GM21367 (cell line): Measurements from ENCODE around the gene CCDC88C.

Experiments
- ATAC-seq: cut with Tn5 transposase; IDR thresholded peaks from one replicate; pipeline ENCODE4 v1.9.1; 2021; ENCODE audit not compliant: unreplicated experiment

The CCDC88C gene

DNA sequence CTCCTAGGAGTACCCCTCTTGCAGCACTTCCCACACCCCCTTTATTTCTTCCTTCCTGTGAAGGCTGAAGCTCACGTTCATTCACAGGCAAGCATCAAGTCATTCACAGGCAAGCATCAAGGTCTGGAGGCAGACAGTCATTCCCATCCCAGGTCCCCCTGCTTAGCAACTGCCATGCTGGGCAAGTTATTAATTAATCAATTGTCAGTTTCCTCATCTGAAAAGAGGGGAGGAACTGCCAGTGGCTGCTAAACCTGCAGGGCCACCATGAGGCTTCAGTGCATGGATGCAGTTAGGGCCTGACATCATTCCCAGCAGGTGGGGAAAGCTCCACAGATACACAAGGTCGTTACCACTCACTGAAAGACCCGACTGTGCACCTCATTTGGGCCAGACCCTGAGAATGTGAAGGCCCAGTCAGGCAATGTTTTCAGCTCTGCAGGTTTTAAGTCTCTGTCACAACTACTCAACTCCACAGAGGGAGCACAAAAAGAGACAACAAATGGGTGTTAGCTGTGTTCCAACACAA lies 88.1 kb downstream of the CCDC88C start:
- ATAC-seq = no peak

DNA sequence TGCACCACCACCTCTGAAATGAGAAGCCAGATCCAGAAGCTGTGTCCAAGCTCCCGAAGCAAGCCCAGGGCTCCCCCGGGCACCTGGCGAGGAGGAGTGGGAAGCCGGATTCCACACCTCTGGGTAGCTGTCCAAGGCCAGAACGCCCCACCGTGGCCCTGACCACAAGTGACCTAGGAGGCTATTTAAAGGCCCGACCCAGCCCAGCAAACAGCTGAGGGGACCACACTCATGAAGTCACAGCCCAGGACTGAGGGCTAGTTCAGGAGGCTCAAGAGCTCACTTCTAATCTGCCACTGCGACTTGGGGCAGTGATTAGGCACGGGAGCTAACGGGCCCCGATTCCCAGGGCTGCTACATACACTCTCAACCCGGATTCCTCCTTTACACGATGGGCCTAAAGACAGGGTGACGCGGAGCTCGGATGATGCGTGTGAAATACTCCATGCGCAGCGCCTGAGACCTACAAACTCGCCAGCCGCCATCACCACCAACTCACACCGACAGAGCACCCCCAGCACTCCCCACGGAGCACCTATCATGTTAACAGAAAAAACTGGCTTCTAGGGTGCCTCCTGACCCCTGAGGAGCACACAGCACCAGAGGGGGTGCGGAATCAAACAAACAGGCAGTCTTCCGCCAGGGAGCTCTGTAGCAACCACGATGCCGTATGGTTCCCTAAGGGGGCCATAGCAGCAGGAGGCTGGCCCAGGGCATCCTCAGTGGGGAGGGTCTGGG lies 89.1 kb downstream of the CCDC88C start:
- no peak for ATAC-seq

DNA sequence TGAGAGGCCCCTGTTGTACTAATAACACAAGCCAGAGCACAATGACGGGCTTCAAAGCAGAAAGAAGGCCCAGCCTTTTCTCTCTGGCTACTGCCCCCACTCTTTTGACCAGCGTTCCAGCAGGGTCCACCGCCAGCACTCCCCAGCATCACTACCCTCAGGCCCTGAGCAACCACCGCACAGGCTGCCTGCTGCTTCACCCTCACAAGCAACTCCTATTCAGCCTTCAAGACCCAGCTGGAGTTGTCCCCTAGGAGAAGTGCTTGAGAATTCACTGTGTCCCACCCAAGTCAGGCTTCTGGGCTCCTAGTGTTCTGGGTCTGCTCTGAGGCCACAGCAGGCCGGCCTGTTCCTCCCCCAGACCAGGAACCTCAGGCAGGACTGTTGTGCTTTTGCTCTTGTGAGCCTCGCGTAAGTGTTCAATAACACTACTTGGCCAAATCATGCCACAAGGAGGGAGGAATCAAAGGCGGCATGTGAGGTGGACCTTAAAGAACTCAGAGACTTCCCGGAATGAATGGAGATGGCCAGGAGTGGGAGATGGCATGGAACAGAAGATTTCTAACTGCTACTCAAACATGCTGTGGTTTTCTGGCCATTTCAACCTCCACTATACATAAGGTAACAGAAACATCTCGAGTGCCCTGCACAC lies 89.8 kb downstream of the CCDC88C start:
- ATAC-seq = no peak

DNA sequence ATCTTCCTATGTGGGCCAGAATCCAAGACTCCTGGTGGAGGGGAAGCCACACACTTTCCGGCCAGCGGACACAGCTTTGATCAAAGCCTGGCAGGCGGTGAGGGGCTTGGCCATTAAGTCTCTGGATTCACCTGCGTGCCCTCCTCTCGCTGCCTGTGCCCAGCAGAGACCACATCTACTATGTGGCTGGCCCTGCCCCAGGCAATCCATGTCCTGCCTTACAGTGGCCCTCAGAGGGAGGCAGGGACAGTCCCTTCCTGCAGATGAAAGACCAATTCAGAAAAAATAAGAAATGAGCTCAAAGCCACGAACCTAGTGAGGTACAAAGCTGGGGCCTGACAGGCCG lies 90.4 kb downstream of the CCDC88C start:
- no peak for ATAC-seq

DNA sequence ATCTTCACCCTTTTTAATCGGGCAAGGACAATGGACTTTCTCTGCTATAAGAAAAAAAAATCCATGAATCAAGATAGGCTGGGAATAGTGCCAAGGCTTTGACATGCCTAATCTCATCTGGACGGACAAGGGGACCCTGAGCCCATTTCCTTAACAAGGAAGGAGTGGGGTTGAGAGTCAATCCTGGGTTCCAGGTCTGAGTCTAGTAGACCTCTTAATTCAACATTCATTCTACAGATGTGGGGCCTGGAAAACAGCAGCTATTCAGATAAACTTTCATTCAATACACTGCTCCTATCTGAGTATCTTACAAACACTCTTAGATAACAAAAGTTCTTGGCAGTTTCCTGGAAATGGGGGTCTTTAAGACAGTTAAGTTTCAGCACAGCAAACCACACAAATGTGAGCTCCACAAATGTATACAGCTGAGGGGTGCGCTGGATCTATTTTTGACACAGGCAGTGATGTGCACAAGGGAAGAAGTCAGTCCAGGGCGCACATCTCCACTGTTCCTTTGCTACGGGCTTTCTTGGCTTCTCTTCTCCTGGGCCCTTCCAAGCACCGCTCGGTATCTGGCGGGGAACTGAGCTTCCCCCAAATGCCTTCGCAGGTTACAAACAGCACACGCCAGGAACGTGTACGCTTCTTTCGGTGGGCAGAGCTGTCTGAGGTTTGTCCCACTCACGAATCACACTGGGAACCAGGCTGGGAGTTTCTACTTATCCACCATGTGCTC lies 90.9 kb downstream of the CCDC88C start:
- ATAC-seq = no peak

DNA sequence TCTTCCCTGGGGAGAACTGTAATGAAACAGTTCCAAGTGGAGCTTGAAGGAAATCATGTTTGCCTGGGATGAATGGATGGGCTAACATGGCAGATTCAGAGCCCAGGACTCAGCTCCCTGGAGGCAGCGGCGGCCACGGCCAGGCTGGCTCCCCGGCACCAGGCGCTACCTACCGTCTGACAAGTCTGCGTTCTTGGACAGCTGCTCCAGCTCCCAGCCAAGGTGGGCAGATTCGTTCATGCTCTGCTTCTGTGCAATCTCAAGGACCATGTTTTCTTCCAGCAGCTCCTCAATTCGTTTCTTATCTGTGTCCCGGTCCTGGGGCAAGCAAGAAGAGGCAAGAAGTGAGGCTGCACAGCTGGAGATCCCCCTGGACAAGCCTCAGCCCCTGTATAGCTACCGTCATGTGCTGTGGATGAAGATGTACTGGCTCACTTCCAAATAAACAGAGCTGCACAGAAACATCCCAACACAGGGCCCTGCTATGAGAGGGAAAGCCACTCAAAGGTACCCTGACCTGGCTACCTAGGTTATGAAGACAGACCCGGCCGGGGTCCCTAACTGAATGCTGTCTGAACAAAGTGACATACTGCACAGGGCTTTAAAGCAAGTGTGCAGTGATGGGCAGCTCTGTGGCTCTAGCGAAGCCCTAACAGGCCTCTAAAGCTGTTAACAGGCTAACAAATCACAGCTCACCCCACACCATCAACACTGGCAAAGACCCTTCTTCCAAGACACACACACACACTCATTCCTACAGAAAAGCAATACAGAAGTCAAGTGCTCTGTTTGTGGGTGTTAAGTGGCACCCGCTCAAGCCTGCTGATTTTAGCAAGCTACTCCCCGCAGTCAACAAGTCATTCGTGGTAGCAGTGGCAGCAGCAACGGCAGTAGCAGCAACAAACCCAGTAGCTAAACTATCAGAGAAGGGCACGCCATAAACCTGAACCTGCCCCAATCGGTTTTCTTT lies 92.7 kb downstream of the CCDC88C start:
- no peak for ATAC-seq

DNA sequence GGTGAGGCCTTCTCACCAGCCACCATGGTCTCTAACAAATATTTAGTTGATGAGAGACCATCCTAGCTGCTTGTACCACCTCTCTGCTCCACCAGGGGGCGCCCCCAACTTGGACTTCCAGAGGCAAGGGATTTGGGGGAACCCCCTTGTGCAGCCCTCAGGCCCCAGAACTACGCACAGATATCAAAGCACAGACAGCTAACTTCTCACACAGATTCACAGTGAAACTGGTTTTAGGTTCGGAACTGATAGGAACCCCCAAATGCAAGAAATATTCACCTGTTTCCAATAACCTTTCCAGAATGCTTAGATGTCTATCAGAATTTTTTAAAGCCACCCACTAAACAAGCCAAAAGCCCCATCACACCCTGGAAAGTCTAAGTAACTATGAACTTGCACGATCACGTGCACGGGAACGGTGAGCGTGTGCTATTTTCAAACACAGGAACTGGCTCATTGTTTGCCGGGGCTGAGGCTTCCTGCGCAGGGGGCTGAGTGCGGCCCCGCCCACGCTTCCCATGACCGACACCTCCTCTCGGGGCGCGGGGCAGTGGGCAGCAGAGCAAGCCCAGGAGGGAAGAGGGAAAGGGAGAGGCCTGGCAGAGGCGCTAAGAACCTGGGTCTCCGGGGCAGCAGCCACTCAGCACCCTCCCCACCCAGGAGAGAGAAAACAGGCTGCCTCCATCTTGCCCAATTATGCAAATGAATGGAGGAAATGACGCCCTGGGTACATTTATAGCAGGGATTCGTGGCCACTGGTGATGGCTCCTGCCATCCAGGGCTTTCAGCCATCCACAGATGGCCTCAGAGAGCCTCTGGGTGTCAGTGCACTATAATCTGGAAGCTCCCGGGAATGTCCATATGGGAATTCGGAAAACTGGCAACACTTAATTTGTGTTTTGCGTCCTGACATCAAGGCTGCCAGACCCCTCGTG lies 93.7 kb downstream of the CCDC88C start:
- peak; percentile 58 for ATAC-seq

DNA sequence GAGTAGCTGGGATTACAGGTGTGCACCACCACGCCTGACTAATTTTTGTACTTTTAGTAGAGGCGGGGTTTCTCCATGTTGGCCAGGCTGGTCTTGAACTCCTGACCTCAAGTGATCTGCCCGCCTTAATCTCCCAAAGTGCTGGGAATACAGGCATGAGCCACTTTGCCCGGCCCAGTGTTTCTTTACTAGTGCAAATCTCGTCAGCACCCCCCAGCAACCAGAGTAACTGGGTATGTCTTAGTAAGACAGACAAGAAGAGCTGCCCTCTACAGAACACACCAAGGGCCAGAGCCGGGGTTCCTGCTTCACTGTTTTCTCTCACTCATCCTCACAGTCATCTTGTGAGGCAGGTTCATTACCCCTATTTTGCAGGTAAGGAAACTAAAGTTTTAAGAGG lies 94.6 kb downstream of the CCDC88C start:
- no peak for ATAC-seq

DNA sequence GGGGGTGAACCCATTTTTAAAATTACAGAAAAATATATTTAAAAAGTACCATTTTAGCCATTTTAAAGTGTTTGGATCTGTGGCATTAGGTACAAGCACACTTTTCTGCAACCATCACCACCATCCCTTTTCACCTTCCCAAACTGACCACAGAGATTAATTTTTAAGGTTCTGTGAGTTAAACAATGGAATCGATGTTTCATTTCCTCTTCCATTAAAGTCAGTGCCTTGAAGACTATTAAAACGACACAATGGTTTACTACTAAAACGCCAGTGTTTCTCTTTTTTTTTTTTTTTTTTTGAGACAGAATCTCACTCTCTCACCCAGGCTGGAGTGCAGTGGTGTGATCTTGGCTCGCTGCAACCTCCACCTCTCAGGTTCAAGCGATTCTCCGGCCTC lies 95.0 kb downstream of the CCDC88C start:
- no peak for ATAC-seq

DNA sequence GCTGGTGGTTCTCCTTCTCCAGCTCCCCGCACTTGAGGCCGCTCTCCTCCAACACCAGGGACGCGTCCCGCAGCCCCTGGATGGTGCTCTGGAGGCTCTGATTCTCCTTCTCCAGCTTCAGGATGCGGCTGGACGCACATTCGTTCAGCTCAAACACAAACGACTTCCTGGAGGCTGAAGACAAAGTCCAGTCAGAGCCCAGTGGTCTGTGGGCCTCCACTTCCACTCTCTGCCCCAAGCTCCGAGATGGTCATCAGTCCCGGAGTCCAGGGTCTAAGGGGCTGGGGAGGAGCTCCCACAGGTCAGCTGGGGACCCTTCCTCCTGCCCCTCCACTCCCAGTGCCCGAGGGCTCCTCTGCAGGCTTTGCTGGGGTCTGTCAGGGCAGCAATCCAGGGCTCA lies 96.5 kb downstream of the CCDC88C start:
- ATAC-seq = no peak

DNA sequence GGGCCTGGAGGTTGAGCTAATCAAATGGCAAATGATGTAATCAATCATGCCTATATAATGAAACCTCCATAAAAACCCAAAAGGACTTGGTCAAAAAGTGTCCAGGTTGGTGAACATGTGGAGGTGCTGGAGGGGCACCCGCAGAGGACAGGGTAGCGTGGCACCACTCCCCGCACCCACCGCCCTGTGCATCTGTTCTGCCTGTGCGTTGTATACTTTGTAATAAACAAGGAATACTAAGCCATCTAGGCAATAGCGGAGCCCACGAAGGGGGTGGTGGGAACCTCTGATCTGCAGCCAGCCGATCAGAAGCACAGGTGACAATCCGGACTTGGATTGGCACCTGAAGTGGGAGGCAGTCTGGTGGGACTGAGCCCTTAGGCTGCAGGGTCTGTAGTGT lies 97.4 kb downstream of the CCDC88C start:
- ATAC-seq = no peak

DNA sequence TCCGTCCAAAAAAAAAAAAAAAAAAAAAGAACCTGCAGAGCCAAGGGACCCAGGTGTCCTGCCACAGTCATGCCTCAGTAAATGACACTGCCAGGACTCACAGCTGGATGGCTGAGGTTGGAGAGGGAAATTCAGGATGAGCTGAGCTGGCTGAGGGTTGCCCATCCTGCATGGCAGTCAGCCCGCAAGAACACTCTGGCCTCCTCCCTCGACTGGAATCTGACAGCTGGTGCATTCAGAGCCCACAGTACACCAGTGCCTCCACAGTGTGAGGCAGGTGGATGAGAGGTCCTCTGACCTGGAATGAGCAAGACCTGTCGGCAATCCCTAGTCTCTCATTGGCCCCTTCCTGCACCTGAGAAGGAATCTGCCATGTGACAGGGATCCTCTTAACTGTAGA lies 98.7 kb downstream of the CCDC88C start:
- no peak for ATAC-seq

DNA sequence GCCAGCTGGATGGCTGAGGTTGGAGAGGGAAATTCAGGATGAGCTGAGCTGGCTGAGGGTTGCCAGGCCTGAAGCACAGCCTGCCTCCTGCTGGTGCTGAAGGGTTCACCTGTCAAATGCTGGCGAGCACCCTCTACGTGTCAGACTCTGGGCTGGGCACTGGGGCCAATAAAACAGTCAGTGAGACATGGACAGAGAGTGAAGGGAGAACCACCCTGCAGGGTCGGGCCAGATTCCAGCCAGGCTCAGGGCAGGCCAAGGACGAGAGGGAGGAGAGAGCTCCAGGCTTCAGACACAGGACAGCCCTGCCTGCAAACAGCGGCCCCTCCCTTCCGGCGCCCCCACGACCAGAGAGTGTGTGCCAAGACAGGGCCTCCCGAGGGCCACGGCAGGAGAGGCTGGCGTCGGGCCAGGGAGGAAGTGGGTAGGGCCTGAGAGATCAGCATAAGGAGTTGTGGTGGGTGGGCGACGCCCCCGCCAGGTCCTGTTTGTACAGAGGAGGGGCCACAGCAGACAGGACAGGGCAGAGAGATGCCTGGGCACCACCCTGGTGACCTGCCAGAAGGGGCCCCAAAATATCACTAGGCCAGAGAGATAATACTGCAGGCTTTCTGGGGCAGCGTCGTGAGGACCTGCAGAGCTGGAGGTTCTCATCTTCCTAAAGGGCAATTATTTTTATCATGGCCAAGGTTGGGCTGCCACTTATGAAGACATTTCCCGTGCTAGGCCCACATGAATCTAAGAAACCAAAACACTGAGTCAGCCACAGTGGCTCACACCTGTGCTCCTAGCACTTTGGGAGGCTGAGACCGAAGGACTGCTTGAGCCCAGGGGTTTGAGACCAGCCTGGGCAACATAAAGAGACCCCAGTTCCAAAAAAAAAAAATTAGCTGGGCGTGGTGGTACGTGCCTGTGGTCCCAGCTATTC lies 100.0 kb downstream of the CCDC88C start:
- ATAC-seq = no peak

DNA sequence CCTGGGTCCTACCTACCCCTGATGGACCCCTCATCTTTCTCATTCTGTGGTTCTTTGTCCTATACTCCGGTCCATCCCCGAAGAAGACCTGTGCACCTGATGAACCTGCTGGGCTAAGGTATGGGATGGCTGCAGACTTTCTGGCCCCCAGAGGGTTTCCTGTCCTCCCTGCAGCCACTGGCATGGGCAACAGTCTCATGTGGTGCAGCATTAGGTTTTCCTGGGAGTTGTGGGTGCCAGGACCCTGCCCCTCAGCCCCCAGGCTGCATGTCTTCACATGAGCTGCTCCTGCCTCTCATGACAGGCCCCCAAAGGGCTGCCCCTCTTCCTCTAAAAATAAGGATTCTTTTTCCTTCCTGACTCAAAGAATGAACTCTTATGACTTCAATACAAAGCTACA lies 100.9 kb downstream of the CCDC88C start:
- ATAC-seq = no peak

DNA sequence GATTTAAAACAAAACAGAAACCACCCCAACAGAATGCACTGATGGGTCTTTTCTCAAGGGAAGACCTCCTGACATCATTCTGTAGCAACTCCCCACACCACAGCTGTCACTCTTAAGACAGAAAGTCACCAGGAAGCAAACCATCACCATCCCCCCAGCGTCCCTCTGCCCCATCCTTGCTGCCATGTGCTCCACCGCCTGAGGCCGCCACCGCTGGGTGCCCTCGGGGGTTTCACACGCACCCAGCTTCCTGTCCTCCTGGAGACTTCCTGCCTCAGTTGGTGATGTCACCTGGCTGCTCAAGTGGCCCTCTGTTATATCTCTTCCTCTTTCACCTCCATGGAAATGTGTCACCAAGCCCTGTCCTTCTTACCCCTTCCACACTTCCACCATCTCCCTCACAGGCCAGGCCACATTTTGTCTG lies 101.8 kb downstream of the CCDC88C start:
- ATAC-seq = peak; percentile 78

DNA sequence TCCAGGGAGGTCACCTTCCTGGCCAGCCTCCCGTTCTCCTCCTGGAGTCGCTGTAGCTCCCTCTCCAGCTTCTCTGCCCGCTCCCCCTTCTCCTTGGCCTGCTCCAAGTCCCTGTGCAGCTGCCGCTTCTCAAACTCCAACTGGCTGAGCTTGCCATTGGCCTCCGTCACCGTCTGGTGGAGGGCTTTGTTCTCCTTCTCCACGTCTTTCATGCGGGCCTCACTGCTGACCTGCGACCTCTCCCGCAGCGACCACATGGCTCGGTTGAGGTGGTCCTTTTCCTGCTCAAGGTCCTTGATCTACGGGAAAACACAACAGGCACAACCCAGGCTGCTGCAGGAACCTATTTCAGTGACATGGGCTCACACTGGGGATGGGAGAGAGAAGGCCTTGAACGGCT lies 103.8 kb downstream of the CCDC88C start:
- no peak for ATAC-seq

DNA sequence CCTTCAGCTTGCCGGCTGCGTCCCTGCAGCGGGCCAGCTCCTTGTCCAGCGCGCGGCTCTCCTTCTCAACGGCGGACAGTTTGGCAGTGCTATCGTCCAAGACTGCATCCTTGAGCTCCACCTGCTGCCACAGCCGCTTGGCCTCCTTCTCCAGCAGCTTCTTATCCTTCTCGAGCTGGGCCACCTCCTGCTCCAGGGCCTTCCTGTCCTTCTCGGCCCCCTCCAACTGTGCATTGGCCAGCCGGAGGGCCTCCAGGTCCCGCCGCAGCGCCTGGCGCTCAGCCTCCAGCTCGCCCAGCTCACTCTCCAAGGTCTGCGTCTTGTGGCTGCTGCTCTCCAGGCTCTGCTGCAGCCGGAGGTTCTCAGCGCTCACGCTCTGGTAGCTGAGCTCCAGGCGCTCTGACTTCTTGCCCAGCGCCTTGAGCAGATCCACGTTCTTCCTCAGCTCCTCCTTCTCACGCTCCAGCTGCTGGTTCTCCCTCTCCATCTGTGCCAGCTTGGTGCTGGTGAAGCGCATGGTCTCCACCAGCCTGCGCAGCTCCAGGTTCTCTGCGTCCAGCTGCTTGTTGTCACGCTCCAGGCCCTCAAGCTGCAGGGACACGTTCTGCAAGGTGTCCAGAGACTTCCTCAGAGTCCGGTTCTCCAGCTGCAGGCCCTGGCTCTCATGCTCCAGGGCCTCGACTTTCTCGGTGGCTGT lies 104.3 kb downstream of the CCDC88C start:
- ATAC-seq = no peak

DNA sequence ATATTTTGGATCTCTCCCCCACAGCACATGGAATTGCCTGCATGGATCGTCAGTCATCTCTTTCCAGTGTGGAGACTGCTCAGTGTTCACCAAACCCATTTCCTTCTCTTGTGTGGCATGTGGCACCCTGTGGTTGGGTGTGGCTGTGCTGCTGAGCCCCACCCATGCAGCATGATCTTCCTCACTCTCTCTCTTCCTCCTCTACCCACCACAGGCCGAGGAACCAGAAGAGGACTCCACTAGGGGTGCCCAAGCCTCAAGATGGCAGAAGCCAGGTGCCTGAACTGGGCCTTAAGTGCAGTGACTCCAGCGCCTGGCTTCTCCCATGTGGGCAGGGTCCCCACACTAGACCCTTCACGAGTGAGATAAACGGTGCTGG lies 106.3 kb downstream of the CCDC88C start:
- ATAC-seq = no peak
